ENCODE data around the gene EPHB3.
"Not testable (repeated sequence)": the region's sequence is repeated elsewhere in the genome, so short reads cannot be mapped to it uniquely, and the experiment has no call there.

The EPHB3 gene

DNA sequence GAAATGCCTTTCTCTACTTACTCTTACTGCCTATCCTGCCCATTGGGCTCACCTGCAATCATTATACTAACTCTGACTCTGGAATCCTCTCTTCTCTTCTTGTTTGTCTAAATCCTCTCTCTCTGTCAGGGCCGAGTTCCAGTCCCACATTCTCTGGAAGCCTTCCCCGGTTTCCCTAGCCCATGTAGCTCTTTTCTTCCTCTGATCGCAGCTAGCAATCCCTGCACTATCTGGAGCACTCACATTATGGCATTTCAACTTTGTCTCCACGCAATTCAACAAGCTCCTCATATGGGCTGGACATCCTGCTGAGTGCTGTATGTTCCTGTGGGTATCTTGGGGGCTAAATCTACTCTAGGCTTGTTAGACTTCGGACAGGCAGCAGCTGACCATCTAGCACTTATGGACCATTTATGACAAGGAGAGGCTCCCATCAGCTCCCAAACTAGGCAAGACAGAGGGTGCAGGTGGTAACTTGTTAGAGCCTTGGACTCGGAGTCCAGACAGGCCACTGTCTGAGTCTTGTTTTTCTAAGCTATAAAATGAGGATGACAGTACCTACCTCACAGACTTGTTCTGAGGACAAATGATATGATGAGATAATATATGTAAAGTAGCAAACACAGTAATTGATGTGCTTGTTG, 58.3 kb downstream of the EPHB3 start:
- Mint-ChIP-seq H3K27ac (no peak overlapping the region), H3K4me1 (ENCODE audit: low read depth) (no peaks in the 10 kb centered on the region), H3K9me3 (no peaks in the 10 kb centered on the region), H3K4me3 (no peak overlapping the region), H3K36me3 (ENCODE audit: low read depth) (no peaks in the 10 kb centered on the region), H3K27me3 (ENCODE audit: low read depth) (peaks cover 8% of the 10 kb centered on the region)

DNA sequence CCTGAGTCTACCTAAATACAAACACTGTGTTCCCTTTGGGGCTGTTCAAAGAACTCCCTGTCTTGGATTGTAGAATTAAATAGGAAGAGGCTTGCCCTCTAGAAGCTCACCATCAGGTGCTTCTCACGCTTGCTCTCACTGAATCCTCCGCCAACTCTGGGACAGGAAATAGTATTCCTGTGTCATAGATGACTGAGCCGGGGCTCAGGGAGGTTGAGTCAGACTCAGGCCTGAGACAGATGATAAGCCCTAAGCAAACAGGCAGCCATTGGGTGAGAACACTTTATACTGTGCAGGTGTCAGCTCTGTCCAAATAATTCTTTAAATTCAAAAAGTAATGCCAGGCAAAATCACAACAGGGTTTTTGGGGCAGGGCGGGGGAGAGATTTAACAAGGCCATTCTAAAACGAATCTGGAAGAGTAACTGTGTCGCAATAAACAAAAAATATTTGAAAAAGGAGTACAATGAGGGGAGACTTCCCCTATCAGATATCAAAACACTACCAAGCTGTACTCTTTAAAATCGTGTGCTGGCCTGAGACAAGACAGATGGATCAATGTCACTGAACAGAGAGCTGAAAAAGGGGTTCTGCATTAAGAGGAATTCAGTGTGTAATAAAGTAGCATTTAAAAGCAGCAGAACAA, 59.0 kb downstream of the EPHB3 start:
- Mint-ChIP-seq H3K9me3 (no peaks in the 10 kb centered on the region), H3K4me1 (ENCODE audit: low read depth) (no peaks in the 10 kb centered on the region), H3K27ac (no peak overlapping the region), H3K36me3 (ENCODE audit: low read depth) (no peaks in the 10 kb centered on the region), H3K27me3 (ENCODE audit: low read depth) (peaks cover 5% of the 10 kb centered on the region), H3K4me3 (no peak overlapping the region)

DNA sequence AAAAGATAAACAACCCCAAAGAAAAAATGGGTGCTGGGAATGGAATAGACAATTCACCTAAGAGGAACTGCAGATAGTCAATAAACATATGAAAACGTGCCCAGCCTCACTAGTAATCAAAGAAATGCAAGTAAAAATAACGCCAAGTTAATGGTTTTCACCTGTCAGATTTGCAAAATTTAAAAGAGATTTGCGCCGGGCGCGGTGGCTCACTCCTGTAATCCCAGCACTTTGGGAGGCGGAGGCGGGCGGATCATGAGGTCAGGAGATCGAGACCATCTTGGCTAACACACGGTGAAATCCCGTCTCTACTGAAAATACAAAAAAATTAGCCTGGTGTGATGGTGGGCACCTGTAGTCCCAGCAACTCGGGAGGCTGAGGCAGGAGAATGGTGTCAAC, 60.6 kb downstream of the EPHB3 start:
- H3K27ac Mint-ChIP-seq; H3K36me3 Mint-ChIP-seq (ENCODE audit: low read depth); H3K9me3 Mint-ChIP-seq; H3K27me3 Mint-ChIP-seq (ENCODE audit: low read depth); H3K4me1 Mint-ChIP-seq (ENCODE audit: low read depth); H3K4me3 Mint-ChIP-seq: not testable (repeated sequence)

DNA sequence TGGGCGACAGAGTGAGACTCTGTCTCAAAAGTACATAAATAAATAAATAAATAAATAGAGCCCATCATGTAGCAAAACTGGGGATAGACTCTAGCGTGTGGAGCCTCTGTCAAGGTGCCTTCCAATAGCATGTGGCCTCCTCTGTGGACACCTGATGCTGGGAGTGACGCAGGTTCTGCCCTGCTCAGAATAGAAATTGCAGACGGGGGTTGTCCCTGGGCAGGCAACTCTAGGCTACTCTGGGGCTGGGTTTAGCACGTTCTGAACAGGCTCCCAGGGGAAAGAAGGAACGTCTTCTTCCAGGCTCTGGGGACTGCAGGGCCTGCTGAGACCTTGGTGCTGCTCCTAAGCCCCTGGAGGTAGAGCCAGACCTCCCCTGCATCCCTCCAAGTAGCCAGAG, 65.3 kb downstream of the EPHB3 start:
- Mint-ChIP-seq H3K4me3 (no peak overlapping the region), H3K27ac (no peak overlapping the region)

DNA sequence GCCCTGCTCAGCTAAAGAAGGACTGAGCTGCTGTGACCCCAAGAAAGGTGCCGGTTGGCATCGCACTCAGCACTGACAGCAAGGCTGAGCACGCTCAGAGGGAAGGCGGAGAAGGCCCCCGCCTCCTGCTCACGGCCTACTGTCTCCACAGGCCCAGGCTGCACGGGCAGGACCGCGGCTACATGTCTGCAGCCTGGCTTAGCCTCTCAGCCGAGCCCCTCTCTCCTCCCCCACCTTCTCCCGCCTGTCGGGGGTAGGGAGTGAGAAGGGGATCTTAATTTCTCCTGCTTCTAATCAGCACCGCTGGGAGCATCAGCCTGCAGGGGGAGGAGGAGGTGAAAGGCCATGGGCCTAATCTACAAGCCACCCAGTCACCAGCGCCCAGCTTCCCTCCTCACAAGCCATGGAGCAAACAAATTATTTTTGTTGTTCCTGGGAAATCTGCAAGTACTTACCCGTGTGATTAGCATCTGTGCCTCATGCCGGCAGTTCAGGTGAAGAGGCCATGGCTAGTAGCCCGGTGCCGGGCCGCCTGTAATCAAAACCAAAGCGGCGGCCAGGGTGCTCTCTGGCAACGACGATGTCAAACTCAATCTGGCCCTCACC, 68.1 kb downstream of the EPHB3 start:
- Mint-ChIP-seq H3K9me3 (no peaks in the 10 kb centered on the region), H3K27me3 (ENCODE audit: low read depth) (peaks cover 3% of the 10 kb centered on the region), H3K4me3 (no peak overlapping the region), H3K36me3 (ENCODE audit: low read depth) (no peaks in the 10 kb centered on the region), H3K4me1 (ENCODE audit: low read depth) (no peaks in the 10 kb centered on the region), H3K27ac (no peak overlapping the region)

More for the DNA sequence above, 65.3 kb downstream of the EPHB3 start:
- H3K9me3 Mint-ChIP-seq, result no peaks in the 10 kb centered on the region
- no peaks in the 10 kb centered on the region for H3K4me1 Mint-ChIP-seq (ENCODE audit: low read depth)
- no peaks in the 10 kb centered on the region for H3K36me3 Mint-ChIP-seq (ENCODE audit: low read depth)
- H3K27me3 Mint-ChIP-seq (ENCODE audit: low read depth), result peaks cover 4% of the 10 kb centered on the region

DNA sequence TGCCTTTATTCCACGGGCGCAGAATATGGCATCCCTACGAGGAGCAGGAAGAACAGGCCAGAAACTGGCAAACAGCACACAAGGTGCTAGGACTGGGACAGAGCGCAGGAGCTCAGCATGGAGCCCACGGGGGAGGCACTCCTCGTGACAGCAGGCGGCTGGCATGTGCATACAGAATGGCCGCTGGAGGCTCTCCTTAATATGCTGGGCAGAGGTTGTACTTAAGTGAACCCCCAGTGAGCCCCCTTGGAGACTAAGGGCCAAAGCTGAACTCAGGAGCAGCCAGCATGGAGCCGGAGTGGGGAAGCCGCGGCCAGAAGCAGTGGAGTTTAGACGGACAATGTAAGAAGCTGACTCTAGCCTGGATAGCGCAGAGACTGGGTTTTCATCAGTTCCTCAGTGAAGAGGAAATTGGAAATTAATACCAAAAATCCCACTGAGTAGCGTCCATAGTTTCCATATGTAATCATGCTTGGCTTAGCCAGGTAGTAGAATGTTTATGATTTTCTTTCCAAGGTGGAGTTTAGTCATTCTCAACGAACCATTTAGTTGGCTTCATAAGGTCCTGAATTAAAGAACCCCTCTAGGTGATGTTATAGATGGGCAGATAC, 69.4 kb downstream of the EPHB3 start:
- Mint-ChIP-seq H3K36me3 (ENCODE audit: low read depth) (no peaks in the 10 kb centered on the region), H3K4me3 (no peak overlapping the region), H3K27me3 (ENCODE audit: low read depth) (no peaks in the 10 kb centered on the region), H3K9me3 (no peaks in the 10 kb centered on the region), H3K27ac (no peak overlapping the region), H3K4me1 (ENCODE audit: low read depth) (peaks cover 3% of the 10 kb centered on the region)

DNA sequence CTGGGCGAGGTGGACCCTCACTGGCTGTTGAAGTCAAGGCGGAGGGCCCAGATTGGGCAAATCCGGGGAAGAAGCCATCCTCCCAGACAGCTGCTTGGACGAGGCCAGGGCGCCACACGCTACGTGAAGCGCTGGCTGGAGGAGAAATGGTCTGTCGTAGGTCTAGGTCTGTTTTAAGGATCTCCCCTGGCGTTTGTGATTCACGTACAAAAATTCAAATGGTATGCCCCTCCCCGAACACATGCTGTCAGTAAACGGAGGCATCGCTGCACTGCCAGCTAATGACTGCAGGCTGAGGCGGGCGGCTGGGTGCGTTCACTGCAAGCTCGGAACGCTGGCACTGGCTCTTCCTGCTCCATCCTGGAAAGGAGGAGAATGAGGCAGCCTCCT, 69.9 kb downstream of the EPHB3 start:
- no peaks in the 10 kb centered on the region for H3K9me3 Mint-ChIP-seq
- no peaks in the 10 kb centered on the region for H3K27me3 Mint-ChIP-seq (ENCODE audit: low read depth)
- H3K4me3 Mint-ChIP-seq, result no peak overlapping the region
- no peaks in the 10 kb centered on the region for H3K36me3 Mint-ChIP-seq (ENCODE audit: low read depth)
- no peak overlapping the region for H3K27ac Mint-ChIP-seq
- H3K4me1 Mint-ChIP-seq (ENCODE audit: low read depth), result peaks cover 3% of the 10 kb centered on the region

Data from T-helper 1 cell treated with Interleukin-12 subunit alpha and Interleukin-12 subunit beta and Interleukin-4 antibody, amounts not matched to agents 30 μg/mL and 1 μg/mL, for 36 hours (primary cell).